IMR-90 (cell line): Measurements from ENCODE around the gene FOXL3. TPM values are rescaled to one million over a fixed set of nuclear protein-coding genes. Genes with fewer than 3 reads are reported as not detected.

Experiments
- ATAC-seq: fragments of 200-7000 bp; cut with Tn5 transposase; 2 replicates; pipeline ENCODE4 v1.9.1; 2020; ENCODE audit warnings: low read depth, mild to moderate bottlenecking, moderate library complexity
- BruUV-seq: library from RNA; stranded (reverse); fragments of 400-500 nt; replicated peaks from 2 replicates; lab custom pipeline; 2021; lab: Mats Ljungman, UMichigan
- CTCF ChIA-PET: fragments of 300-600 bp; formaldehyde crosslinking; extraction: SDS; loops from one replicate; lab custom pipeline; 2021; ENCODE audit warnings: antibody characterized with exemption; lab: Yijun Ruan, JAX
- POLR2A ChIA-PET: fragments of 300-600 bp; sonication (Branson Sonifier 250); formaldehyde crosslinking; loops from one replicate; lab custom pipeline; 2022; ENCODE audit warnings: antibody characterized with exemption; ENCODE audit not compliant: unreplicated experiment; lab: Charles Lee
- DNase-seq: peaks from one replicate; pipeline ENCODE4 v3.0.0; 2013
- H2AFZ ChIP-seq: replicated peaks from 2 replicates; pipeline ENCODE3; 2013; ENCODE audit warnings: low read length, mild to moderate bottlenecking; ENCODE audit not compliant: poor library complexity
- H2AK5ac ChIP-seq: 2 replicates; pipeline ENCODE4 v1.6.1; 2013; ENCODE audit warnings: low read depth, low read length, inconsistent platforms
- H2AK9ac ChIP-seq: replicated peaks from 2 replicates; pipeline ENCODE3; 2013; ENCODE audit warnings: mild to moderate bottlenecking, low read depth, low read length, moderate library complexity; ENCODE audit not compliant: poor library complexity
- H2BK120ac ChIP-seq: 2 replicates; pipeline ENCODE4 v1.6.1; 2013; ENCODE audit warnings: low read depth, low read length, inconsistent platforms
- H2BK15ac ChIP-seq: 3 replicates; pipeline ENCODE4 v1.6.1; 2013; ENCODE audit warnings: low read depth, low read length, inconsistent platforms
- H2BK20ac ChIP-seq: 2 replicates; pipeline ENCODE4 v1.6.1; 2013; ENCODE audit warnings: low read depth, mild to moderate bottlenecking, inconsistent platforms, low read length, moderate library complexity
- H2BK5ac ChIP-seq: 2 replicates; pipeline ENCODE4 v1.6.1; 2013; ENCODE audit warnings: mild to moderate bottlenecking, low read depth, low read length, inconsistent platforms; ENCODE audit not compliant: poor library complexity, severe bottlenecking
- H3K14ac ChIP-seq: replicated peaks from 2 replicates; pipeline ENCODE4 v1.6.1; 2013; ENCODE audit warnings: low read depth, low read length, inconsistent platforms
- H3K18ac ChIP-seq: 2 replicates; pipeline ENCODE4 v1.6.1; 2013; ENCODE audit warnings: low read depth, low read length, control low read depth
- H3K23ac ChIP-seq: 2 replicates; pipeline ENCODE4 v1.6.1; 2013; ENCODE audit warnings: low read depth, low read length, inconsistent platforms
- H3K27ac ChIP-seq: 2 replicates; pipeline ENCODE4 v1.5.1; 2013; ENCODE audit warnings: mild to moderate bottlenecking, control low read depth, low read length; ENCODE audit not compliant: insufficient read depth
- H3K27me3 ChIP-seq: 2 replicates; pipeline ENCODE4 v1.6.1; 2013; ENCODE audit warnings: low read length; ENCODE audit not compliant: control insufficient read depth, insufficient read depth
- H3K36me3 ChIP-seq: 2 replicates; pipeline ENCODE4 v1.6.1; 2013; ENCODE audit warnings: low read length, mixed read lengths; ENCODE audit not compliant: control insufficient read depth, insufficient read depth
- H3K4ac ChIP-seq: 2 replicates; pipeline ENCODE4 v1.6.1; 2013; ENCODE audit warnings: low read depth, low read length, inconsistent platforms
- H3K4me1 ChIP-seq: 2 replicates; pipeline ENCODE4 v1.6.1; 2013; ENCODE audit warnings: low read length, mixed read lengths; ENCODE audit not compliant: control insufficient read depth, insufficient read depth
- H3K4me2 ChIP-seq: 2 replicates; pipeline ENCODE4 v1.6.1; 2013; ENCODE audit warnings: low read depth, mild to moderate bottlenecking, control low read depth, low read length, moderate library complexity
- H3K4me3 ChIP-seq: 2 replicates; pipeline ENCODE4 v1.5.1; 2013; ENCODE audit warnings: low read depth, mild to moderate bottlenecking, control low read depth, low read length, moderate library complexity; ENCODE audit not compliant: insufficient read depth
- H3K56ac ChIP-seq: 2 replicates; pipeline ENCODE4 v1.6.1; 2013; ENCODE audit warnings: low read length, inconsistent platforms; ENCODE audit not compliant: insufficient read depth; ENCODE audit errors: extremely low read depth
- H3K79me1 ChIP-seq, 2 experiments: 2 replicates each; pipeline ENCODE4 v1.6.1; 2013; ENCODE audit warnings: low read length in 2 of 2, inconsistent platforms in 1 of 2, low read depth in 1 of 2
- H3K9ac ChIP-seq: 2 replicates; pipeline ENCODE4 v1.6.1; 2013; ENCODE audit warnings: low read depth, low read length, control low read depth
- H3K9me1 ChIP-seq: 2 replicates; pipeline ENCODE4 v1.6.1; 2013; ENCODE audit warnings: low read length, inconsistent platforms; ENCODE audit not compliant: insufficient read depth
- H3K9me3 ChIP-seq: 2 replicates; pipeline ENCODE4 v1.6.1; 2013; ENCODE audit warnings: low read length; ENCODE audit not compliant: control insufficient read depth, insufficient read depth
- H4K20me1 ChIP-seq: 2 replicates; pipeline ENCODE4 v1.6.1; 2013; ENCODE audit warnings: low read length, inconsistent platforms; ENCODE audit not compliant: insufficient read depth
- H4K5ac ChIP-seq: 2 replicates; pipeline ENCODE4 v1.6.1; 2013; ENCODE audit warnings: mild to moderate bottlenecking, low read depth, low read length, control low read depth
- H4K8ac ChIP-seq, 2 experiments: 2 replicates each; pipeline ENCODE4 v1.6.1; 2013; ENCODE audit warnings: low read depth in 2 of 2, low read length in 2 of 2, control low read depth in 1 of 2, inconsistent platforms in 1 of 2
- H4K91ac ChIP-seq: 2 replicates; pipeline ENCODE4 v1.6.1; 2013; ENCODE audit warnings: low read depth, low read length, inconsistent platforms; ENCODE audit not compliant: insufficient read depth
- BHLHE40 ChIP-seq: fragments of 150-350 bp; IDR thresholded peaks from 2 replicates; pipeline ENCODE4 v1.6.1; 2016; ENCODE audit warnings: mild to moderate bottlenecking, low read depth, low read length
- CHD1 ChIP-seq: IDR thresholded peaks from 2 replicates; pipeline ENCODE4 v1.6.1; 2012; ENCODE audit warnings: low read depth, low read length, improper control_type of control experiment
- MAZ ChIP-seq: IDR thresholded peaks from 2 replicates; pipeline ENCODE4 v1.6.1; 2012; ENCODE audit warnings: low read depth, mild to moderate bottlenecking, low read length, improper control_type of control experiment, moderate library complexity, borderline replicate concordance
- POLR2A ChIP-seq: IDR thresholded peaks from 2 replicates; pipeline ENCODE4 v1.6.1; 2012; ENCODE audit warnings: mild to moderate bottlenecking, low read depth, low read length
- USF2 ChIP-seq: fragments of 150-350 bp; IDR thresholded peaks from 2 replicates; pipeline ENCODE4 v1.6.1; 2017; ENCODE audit warnings: mild to moderate bottlenecking, antibody characterized with exemption, low read length, low read depth
- WGBS, 2 experiments: methylation state at CpG; one replicate each; pipeline versions ENCODE4 v1.1.5 to v1.1.7; 2013; ENCODE audit warnings: missing lambda C conversion rate in 2 of 2; ENCODE audit not compliant: insufficient read length in 1 of 2; ENCODE audit errors: extremely low coverage in 2 of 2; 5-methylcytosine and 5-hydroxymethylcytosine counted together
- dilution Hi-C: fragments of 300-500 bp; cut with HindIII; formaldehyde crosslinking; loops from one replicate; pipeline ENCODE4 v1.14.3; 2018; ENCODE audit warnings: low sequenced_read_pairs; ENCODE audit not compliant: unreplicated experiment
- in situ Hi-C: fragments of 300-500 bp; cut with MboI; formaldehyde crosslinking; loops from 3 replicates; pipeline ENCODE4 v1.14.3; 2019; ENCODE audit warnings: low sequenced_read_pairs, inconsistent platforms, mixed read lengths
- intact Hi-C: fragments of 100-400 bp; cut with micrococcal nuclease; formaldehyde crosslinking; loops from 2 replicates; pipeline ENCODE4 v1.10.0; 2022
- polyA plus RNA-seq, 3 experiments: library from polyadenylated mRNA; depleted of rRNA; stranded (reverse); fragments of >200 nt; gene quantifications; 2 replicates each; pipeline ENCODE4 v1.2.3, GENCODE V29; 2012; ENCODE audit warnings: low replicate concordance in 1 of 3
- total RNA-seq: library from RNA; depleted of rRNA; stranded (reverse); fragments of >200 nt; gene quantifications from 2 replicates; pipeline ENCODE4 v1.2.3, GENCODE V29; 2012

FOXL3 gene
- total and polyA plus RNA-seq, 2 of the 4 experiments (the other 2 are of a cell fraction): not detected

DNA sequence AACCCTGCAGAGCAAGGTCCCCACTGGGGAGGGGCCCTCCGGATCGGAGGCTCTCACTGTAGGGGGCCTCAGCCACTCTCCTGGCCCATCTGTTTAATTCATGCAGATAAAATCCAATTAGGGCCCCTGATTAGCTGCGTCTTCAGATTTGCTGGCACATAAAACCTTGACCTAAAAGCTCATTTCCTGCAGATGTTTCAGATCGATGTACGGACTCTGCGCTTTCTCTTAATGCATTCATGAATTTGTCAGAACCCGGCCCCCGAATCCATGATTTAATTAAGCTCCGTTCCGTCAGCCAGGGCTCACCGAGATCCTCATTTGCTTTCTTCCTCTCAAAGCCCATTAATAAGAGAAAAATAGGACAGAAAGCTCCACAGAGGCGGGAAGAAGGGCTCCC, 40.0 kb upstream of the FOXL3 start:
- ATAC-seq (no peak), DNase-seq (no peak)
- intact Hi-C loops: no loop called here
- no peak overlapping the region for H3K23ac ChIP-seq
- H3K18ac ChIP-seq: no peak overlapping the region
- H4K8ac ChIP-seq: no peak overlapping the region
- H3K9me3 ChIP-seq: no peaks in the 10 kb centered on the region
- no peaks in the 10 kb centered on the region for H3K9me1 ChIP-seq
- no peak overlapping the region for H4K91ac ChIP-seq
- BruUV-seq: no TSS peak
- ChIA-PET POLR2A (no interaction called here), CTCF (no interaction called here)
- H2BK120ac ChIP-seq: no peak overlapping the region
- H3K56ac ChIP-seq: no peak overlapping the region
- no peak overlapping the region for H3K27ac ChIP-seq
- H4K20me1 ChIP-seq: peaks cover 8% of the 10 kb centered on the region
- H2AK9ac ChIP-seq: no peak overlapping the region
- H2AFZ ChIP-seq: no peak overlapping the region
- in situ Hi-C loops: no loop called here
- H4K5ac ChIP-seq: no peak overlapping the region
- no peaks in the 10 kb centered on the region for H3K27me3 ChIP-seq
- 76% methylated on average over 4 of the region's 12 CpGs; no CpG with 5 or more reads in 1 of the 2 experiments for WGBS, 2 experiments
- peaks cover 95% of the 10 kb centered on the region for H3K36me3 ChIP-seq
- H2BK15ac ChIP-seq: no peak overlapping the region
- H3K4me1 ChIP-seq: no peaks in the 10 kb centered on the region
- no peak overlapping the region for H2BK5ac ChIP-seq
- no peak overlapping the region for H2AK5ac ChIP-seq
- TF ChIP-seq BHLHE40 (no peak), USF2 (no peak), MAZ (no peak), POLR2A (no peak), CHD1 (no peak)
- H3K9ac ChIP-seq: no peak overlapping the region
- no peak overlapping the region for H3K4me2 ChIP-seq
- H2BK20ac ChIP-seq: no peak overlapping the region
- H3K4me3 ChIP-seq: no peak overlapping the region
- peaks cover 6 to 8% of the 10 kb centered on the region in 2 experiments; a peak in 3 of 4 replicates for H3K79me1 ChIP-seq
- H3K14ac ChIP-seq: no peak overlapping the region
- H3K4ac ChIP-seq: no peak overlapping the region
- dilution Hi-C loops: no loop called here
